Fibroblast of mammary gland (primary cell): ENCODE measurements around the gene RBP5.

Experiments used
- DNase-seq: peaks from one replicate; pipeline ENCODE4 v3.0.0-alpha.2; 2010; ENCODE audit warnings: low read depth
- H3K4me3 ChIP-seq: 2 replicates; pipeline ENCODE4 v1.5.1; 2011; ENCODE audit warnings: low read depth, mild to moderate bottlenecking, low read length, moderate library complexity; ENCODE audit not compliant: control insufficient read depth
- CTCF ChIP-seq: conservative IDR thresholded peaks from 2 replicates; pipeline ENCODE4 v1.5.1; 2011; ENCODE audit warnings: low read depth, low read length, inconsistent platforms; ENCODE audit not compliant: control insufficient read depth, insufficient read depth

RBP5 gene

GRCh38 chr12:7081037-7081436 lies 47.7 kb downstream of the RBP5 start:
- TF ChIP-seq CTCF: no peak
- no peak overlapping the region for H3K4me3 ChIP-seq

GRCh38 chr12:7079826-7080125 lies 48.9 kb downstream of the RBP5 start:
- peak; percentile 78 for DNase-seq
- TF ChIP-seq CTCF: no peak
- H3K4me3 ChIP-seq: no peak overlapping the region

More at GRCh38 chr12:7081037-7081436, 47.7 kb downstream of the RBP5 start:
- no peak for DNase-seq

- no peak overlapping the region for H3K4me3 ChIP-seq
- no peak for DNase-seq
- TF ChIP-seq CTCF: no peak
Measured at GRCh38 chr12:7078163-7078562, 50.5 kb downstream of the RBP5 start.

GRCh38 chr12:7076493-7076892 lies 52.2 kb downstream of the RBP5 start:
- no peak for TF ChIP-seq CTCF
- H3K4me3 ChIP-seq: no peak overlapping the region
- DNase-seq: no peak

GRCh38 chr12:7075939-7076338 lies 52.8 kb downstream of the RBP5 start:
- no peak overlapping the region for H3K4me3 ChIP-seq
- DNase-seq: peak; percentile 91
- no peak for TF ChIP-seq CTCF

GRCh38 chr12:7075518-7075917 lies 53.2 kb downstream of the RBP5 start:
- no peak for TF ChIP-seq CTCF
- DNase-seq: peak; percentile 40
- H3K4me3 ChIP-seq: no peak overlapping the region

- no peak for DNase-seq
- TF ChIP-seq CTCF: no peak
- no peak overlapping the region for H3K4me3 ChIP-seq
Measured at GRCh38 chr12:7073946-7074345, 54.7 kb downstream of the RBP5 start.
